Colon (tissue), 2 donors: Measurements from ENCODE around the gene FOXO1.

Source experiments
- FAIRE-seq: peaks from 2 replicates; lab custom pipeline; 2012; peaks lifted over from hg19 to GRCh38; lab: Jason Lieb, UNC
- donor health status: control.
- donor health status: control.

The FOXO1 gene

GRCh38 chr13:40540328-40541044 lies 126.0 kb downstream of the FOXO1 start:
- FAIRE-seq, result no peak

GRCh38 chr13:40539576-40540327 lies 126.7 kb downstream of the FOXO1 start:
- FAIRE-seq, result no peak

DNA sequence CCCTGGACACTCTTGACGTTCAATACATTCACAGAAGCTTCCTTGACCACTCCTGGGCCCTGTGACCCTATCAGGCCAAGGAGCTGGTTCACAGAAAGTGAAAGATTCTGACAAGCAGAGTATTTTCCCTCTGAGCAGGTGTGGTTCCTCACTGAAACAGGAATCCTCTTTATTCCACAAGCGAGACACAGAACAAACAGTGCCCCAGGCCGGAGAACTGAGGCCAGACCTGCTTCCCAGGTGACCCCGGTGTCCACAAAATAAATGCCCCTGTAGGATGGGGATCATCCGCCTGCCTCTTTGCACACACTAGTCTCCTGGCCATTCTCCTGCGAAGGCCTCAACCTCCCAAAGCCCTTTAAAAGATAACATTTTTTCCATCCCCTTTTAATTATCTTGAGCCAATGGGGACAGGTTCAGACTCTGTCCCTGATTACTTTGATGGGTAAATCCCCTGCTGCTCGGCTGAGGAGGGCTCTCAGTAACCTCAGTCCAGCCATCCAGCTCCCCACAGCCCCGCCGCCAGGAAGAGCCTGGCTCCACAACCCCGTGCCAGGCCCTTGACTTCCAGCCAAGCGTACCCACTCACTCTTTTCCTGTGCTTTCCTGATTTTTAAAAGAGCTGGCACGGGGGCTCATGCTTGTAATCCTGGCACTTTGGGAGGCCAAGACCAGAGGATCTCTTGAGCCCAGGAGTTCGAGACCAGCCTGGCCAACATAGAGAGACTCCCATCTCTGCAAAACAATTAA lies 129.1 kb downstream of the FOXO1 start:
- FAIRE-seq, result no peak

GRCh38 chr13:40536443-40537113 lies 129.9 kb downstream of the FOXO1 start:
- FAIRE-seq, result no peak

DNA sequence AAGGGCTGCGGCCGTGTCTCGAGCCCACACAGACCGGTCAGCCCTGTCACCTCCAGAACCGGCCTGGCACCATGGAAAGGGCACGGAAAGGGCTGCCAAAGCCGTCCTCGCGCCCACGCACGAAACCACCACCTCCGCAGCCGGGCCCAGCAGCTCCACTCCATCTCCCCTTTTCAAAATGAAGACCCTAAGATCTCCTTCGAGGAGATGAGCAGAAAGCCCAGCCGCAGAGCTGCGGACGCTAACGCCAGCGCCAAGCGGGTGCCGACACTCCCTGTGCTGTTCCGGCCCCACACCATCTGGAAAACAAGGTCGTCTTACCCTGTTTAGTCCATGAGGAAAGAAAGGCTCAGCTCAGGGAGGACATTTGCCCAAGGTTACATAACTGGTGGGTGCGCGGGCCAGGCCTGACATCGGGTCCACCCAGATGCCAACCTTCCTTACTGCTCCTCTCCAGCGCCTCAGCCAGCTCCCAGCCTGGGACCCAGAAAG lies 131.1 kb downstream of the FOXO1 start:
- no peak for FAIRE-seq

DNA sequence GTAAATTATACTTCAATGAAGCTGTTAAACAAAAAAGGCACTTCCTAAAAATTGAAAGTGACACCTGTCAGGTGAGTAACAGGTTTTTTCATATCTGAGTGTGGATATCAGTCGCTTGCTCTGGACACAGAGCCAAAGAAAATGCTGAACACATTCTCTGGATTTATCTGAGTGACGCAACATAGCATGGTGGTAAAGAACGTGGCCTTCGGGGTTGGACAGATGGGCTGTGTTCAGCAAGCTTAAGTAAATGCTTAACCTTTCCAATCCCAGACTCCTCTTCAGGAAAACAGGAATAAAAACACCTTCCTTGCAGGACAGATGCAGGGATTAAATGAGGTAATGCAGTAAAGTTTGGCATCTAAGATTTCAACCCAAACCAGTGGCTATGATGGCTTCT lies 132.0 kb downstream of the FOXO1 start:
- no peak for FAIRE-seq

DNA sequence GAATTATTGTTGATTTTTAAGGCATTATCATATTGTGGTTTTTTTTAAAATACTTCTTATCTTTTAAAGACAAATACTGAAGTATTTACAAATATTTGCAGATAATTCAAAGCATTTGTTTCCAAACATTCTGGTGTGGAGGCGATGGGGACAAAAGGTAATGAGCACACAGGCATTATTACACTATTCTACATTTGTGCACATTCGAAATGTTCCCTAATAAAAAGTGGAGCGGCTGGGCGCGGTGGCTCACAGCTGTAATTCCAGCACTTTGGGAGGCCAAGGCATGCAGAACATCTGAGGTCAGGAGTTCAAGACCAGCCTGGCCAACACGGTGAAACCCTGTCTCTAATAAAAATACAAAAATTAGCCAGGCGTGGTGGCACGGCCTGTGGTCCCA lies 133.4 kb downstream of the FOXO1 start:
- FAIRE-seq, result no peak

GRCh38 chr13:40530961-40531360 lies 135.5 kb downstream of the FOXO1 start:
- no peak for FAIRE-seq

DNA sequence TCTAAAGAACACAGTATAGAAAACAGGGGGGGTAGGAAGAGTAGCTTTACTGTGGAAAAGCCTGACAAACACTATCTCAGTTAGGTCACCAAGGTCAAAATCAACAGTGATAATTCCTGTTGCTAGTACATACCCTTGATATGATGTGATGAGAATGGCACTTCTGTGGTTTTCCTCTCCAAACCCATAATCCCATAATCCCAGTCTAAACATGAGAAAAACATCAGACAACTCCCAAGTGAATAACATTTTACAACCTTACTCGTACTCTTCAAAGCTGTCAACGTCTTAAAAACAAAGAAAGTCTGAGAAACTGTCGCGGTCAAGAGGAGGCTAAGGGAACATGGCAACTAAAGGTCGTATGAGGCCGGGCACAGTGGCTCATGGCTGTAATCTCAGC lies 137.6 kb downstream of the FOXO1 start:
- FAIRE-seq, result no peak

- FAIRE-seq, result no peak
Observed at GRCh38 chr13:40527914-40528313, 138.5 kb downstream of the FOXO1 start.

DNA sequence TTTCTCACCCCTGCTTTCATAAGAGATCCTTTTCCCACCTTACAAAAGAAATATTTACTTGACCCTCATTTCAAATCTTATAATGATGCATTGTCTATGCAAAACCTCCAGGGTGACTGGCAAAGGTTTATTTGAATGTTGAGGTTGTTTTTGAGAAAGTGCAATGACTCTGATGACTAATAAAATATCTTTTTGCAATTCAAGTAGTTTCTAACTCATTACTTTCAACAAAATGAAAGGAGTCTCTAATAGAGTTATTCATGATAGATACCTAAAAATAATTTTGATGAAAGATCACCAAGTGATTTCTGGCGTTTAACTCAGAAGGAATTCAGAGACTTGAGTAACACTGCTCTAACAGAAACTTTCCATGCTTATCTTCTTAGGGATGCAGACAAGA lies 144.2 kb downstream of the FOXO1 start:
- FAIRE-seq, result no peak

- FAIRE-seq, result no peak
Observed at GRCh38 chr13:40520916-40521315, 145.5 kb downstream of the FOXO1 start.

GRCh38 chr13:40519637-40520036 lies 146.8 kb downstream of the FOXO1 start:
- FAIRE-seq, result no peak

DNA sequence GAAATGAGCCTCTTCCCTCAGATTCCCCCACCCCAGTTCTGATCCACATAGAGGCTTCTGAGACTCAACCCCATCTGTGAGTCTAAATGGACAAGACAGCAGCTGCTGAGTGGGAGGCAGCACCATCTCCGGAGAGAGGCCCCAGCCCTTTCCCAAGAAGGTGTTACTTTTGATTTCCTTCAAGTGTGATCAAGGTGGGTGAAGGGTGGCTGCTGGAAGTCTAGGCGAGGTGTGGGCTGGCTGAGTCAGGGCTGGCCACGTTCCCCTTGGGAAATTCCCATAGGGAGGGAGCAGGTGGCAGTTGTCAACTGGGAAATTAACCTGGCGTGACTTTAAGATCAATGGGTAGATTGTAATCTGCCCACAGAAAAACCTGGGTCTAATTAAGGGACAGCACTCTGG lies 148.0 kb downstream of the FOXO1 start:
- FAIRE-seq, result no peak

DNA sequence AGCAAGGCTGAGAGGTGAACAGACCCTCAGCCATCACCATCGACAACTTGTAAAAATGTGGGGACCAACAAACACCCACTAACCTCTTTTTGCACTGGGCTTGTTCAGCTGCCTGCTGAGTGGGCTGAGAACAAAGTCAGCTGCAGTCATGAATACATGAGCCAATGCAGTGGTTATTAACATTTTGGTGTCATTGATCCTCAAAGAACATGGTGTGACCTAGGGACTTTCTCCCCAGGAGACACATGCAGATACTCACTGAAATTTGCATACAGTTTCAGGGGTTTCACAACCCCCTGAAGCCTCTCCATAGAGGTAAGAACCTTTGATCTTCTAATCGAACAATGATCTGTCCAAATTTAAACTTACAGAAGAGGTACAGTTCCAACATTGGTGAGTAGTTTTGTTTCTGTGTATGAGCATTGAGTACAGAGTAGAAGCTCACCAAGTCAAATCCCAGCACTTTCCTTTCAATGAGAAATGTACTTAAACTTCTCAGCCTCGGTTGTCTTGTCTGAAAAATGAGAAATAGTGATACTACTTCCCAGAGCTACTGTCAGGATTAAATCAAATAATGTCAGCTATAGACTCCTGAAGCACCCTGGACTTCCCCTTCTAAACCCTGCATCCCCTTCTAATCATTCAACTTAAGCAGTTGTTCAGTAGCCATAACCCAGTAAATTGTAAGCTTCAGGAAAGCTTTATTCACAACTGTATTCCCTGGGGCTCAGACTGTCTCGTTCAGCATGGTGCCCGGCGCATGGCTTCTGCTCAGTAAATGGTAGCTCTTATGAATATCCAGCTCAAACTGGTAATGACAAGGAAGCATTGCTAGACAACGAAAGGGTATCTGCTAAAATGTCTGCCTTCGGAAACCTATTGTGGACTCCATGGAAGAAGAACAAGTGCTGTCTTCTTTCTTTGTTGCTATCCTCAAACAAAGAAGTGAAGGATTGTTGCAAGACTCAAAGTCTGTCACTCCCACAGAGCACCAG lies 148.7 kb downstream of the FOXO1 start:
- FAIRE-seq, result no peak

DNA sequence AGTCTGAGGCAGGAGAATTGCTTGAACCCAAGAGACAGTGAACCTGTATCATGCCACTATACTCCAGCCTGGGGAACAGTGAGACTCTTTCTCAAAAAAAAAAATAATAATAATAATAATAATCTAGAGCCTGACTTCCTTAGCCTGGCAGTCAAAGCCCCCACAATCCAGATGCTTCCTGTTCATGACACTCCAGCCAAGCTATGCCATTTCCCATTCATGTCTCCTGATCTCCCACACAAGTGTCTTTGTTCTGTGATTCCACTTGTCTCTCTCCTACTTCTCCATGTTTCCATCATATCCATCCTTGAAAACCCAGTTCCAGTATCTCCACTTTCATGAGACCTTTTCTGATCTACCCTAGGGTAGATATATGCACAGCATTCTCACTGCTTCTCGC lies 150.7 kb downstream of the FOXO1 start:
- FAIRE-seq, result no peak

GRCh38 chr13:40514802-40515201 lies 151.6 kb downstream of the FOXO1 start:
- no peak for FAIRE-seq

DNA sequence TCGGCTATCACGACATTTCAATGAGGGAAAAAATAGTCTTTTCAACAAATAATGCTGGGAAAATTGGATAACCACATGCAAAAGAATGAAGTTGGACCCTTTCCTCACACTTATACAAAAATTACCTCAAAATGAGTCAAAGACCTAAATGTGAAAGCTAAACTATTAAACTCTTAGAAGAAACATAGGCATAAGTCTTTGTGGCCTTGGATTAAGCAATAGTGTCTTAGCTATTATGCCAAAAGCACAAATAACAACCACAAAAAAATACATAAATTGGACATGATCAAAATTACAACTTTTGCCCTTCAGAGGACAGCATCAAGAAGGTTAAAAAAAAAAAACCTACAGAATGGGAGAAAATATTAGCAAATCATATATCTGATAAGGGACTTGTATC lies 156.6 kb downstream of the FOXO1 start:
- FAIRE-seq, result no peak

GRCh38 chr13:40508767-40509342 lies 157.6 kb downstream of the FOXO1 start:
- no peak for FAIRE-seq

DNA sequence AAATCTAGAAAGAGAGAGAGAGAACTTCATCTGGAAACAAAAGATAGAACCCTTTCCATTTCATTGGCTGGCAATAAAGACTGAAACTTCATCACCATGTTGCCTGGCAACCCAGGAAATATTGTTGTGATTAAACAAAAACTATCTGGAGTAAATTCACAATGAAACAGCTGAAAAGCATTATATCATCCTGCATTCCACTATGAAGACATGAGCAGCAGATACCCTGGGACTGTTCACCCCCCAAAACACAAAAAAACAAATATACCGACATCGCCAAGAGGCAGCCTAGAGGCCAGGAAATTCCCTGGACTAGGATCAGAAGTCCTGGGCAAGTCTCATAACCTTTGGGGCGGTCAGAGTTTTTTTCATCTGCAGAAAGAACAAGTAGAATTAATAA lies 158.3 kb downstream of the FOXO1 start:
- no peak for FAIRE-seq
